ENCODE results near the gene HMCES. TPM values are rescaled to one million over a fixed set of nuclear protein-coding genes. Genes with fewer than 3 reads are reported as not detected.

HMCES gene, protein sequence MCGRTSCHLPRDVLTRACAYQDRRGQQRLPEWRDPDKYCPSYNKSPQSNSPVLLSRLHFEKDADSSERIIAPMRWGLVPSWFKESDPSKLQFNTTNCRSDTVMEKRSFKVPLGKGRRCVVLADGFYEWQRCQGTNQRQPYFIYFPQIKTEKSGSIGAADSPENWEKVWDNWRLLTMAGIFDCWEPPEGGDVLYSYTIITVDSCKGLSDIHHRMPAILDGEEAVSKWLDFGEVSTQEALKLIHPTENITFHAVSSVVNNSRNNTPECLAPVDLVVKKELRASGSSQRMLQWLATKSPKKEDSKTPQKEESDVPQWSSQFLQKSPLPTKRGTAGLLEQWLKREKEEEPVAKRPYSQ
- 10 to 100 TPM; 30.0 to 46.3 (median 37.7) TPM for total RNA-seq
- polyA plus RNA-seq: 10 to 100 TPM; 30.7 to 46.6 TPM
- long read RNA-seq, donor 1, transcript HMCES-204 (7 exons, 1,952 nt): minor isoform, 11 of 94 reads
- long read RNA-seq, donor 1, transcript HMCES-201 (7 exons, 2,515 nt): major isoform, 63 of 94 reads
- long read RNA-seq, donor 1, partial matches to known transcripts: 7 of 94 reads
- long read RNA-seq, donor 1, other reads (novel, unspliced or antisense): 5 of 94 reads
- long read RNA-seq, donor 2, transcript HMCES-201 (7 exons, 2,515 nt): major isoform, 201 of 237 reads
- long read RNA-seq, donor 2, transcript HMCES-203 (6 exons, 1,490 nt): minor isoform, 9 of 237 reads
- long read RNA-seq, donor 2, partial matches to known transcripts: 14 of 237 reads
- long read RNA-seq, donor 2, other reads (novel, unspliced or antisense): 12 of 237 reads
- long read RNA-seq, donor 3, transcript HMCES-203 (6 exons, 1,490 nt): minor isoform, 7 of 70 reads
- long read RNA-seq, donor 3, transcript HMCES-201 (7 exons, 2,515 nt): major isoform, 37 of 70 reads
- long read RNA-seq, donor 3, transcript HMCES-204 (7 exons, 1,952 nt): minor isoform, 10 of 70 reads
- long read RNA-seq, donor 3, partial matches to known transcripts: 2 of 70 reads
- long read RNA-seq, donor 3, other reads (novel, unspliced or antisense): 10 of 70 reads

DNA sequence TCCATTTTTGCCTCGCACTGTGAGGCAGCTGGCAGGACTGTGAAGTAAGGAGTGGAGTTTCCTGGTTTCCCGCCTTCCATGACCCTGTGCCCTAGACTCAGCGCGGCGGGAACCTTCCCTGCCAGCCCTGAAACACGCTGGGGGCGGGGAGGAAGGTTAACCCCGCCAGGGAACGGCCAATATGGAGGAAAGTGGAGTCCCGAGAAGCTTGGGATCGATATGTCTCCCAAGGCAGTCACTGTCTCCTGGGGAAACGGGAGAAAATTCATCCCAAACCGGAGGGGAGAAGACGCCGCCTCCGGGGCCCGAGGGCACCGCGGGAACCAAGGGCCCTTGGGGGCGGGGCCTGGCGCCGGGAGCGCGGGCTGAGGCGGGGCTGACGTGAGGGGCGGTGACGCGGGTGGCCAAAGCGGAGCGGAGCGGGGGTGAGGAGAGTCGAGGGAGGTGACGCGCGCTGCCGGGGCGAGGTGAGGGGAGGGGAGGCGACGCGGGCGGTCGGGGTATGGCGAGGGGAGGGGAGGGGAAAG, at the start of gene HMCES:
Gene HMCES (plus strand): TSS at position 432 of the 527 bp plus-strand sequence. CDS start 863 bp downstream, outside the sequence.
- H3K4me1 ChIP-seq: peaks cover 0 to 40% (median 17%) of the 10 kb centered on the region in 12 donors
- H3K27ac ChIP-seq: peak within 1 kb of the TSS; percentile 93 to 98 (median 96)
- DNase-seq (peak; percentile 95 to 98 (median 97)), ATAC-seq (peak; percentile 94 to 98 (median 96))
- peak within 1 kb of the TSS; percentile 77 to 98 (median 91) for H3K4me3 ChIP-seq
- 0 to 2% (median 1%) methylated on average over 32 to 44 of the region's 44 CpGs for WGBS, 4 donors
- no peak for TF ChIP-seq POLR2A (IDR thresholded peaks at IDR 0.05)
- TF ChIP-seq, protein P1, sequence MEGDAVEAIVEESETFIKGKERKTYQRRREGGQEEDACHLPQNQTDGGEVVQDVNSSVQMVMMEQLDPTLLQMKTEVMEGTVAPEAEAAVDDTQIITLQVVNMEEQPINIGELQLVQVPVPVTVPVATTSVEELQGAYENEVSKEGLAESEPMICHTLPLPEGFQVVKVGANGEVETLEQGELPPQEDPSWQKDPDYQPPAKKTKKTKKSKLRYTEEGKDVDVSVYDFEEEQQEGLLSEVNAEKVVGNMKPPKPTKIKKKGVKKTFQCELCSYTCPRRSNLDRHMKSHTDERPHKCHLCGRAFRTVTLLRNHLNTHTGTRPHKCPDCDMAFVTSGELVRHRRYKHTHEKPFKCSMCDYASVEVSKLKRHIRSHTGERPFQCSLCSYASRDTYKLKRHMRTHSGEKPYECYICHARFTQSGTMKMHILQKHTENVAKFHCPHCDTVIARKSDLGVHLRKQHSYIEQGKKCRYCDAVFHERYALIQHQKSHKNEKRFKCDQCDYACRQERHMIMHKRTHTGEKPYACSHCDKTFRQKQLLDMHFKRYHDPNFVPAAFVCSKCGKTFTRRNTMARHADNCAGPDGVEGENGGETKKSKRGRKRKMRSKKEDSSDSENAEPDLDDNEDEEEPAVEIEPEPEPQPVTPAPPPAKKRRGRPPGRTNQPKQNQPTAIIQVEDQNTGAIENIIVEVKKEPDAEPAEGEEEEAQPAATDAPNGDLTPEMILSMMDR (IDR thresholded peaks at IDR 0.05): no peak
- no peaks in the 10 kb centered on the region for H3K27me3 ChIP-seq
- intact Hi-C loops (cut with DNase I): loop anchor here in 7 of 10 donors (2.0 to 5.0 kb wide), 4 partner anchors 34 to 39 kb away; a partner anchor contains a TSS
- H3K36me3 ChIP-seq: peaks cover 3 to 52% (median 45%) of the 10 kb centered on the region in 9 donors
- no peaks in the 10 kb centered on the region for H3K9me3 ChIP-seq

DNA sequence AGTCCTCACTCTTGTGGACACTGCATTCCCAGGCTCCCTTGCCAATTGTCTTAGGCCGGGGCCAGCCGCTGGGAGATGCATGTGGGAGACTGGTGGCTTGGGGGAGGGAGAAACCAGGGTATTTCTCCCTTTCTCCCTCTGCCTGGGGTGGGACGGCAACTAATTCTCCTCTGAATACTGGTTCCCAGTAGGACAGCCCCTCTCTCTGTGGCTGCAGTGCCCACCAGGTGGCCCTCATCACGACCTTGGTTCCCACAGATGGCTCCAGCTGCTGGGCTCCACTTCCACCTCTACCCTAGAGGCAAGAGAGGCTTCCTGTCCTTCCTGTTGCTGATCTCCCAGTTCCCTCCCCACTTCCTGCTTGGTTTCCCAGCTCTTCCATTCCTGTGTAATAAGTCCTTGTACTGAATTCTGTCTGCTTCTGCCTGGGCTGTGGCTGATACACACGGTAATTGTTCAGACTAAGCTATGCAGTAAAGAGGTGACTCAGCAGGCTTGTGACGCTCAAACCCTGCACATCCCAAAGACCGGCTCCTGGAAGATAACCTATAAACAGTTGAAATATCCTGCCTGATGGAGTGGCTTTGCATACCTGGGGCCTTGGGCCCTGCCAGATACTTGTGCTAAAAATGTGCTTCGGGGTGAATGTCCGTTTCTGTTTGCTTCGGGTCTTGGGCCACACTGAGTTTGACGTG, 49.6 kb upstream of the HMCES start:
- no peaks in the 10 kb centered on the region for H3K36me3 ChIP-seq
- peaks cover 8 to 94% (median 51%) of the 10 kb centered on the region in 12 donors for H3K4me1 ChIP-seq
- peak; percentile 25 to 64 (median 45) for DNase-seq
- no peaks in the 10 kb centered on the region for H3K27me3 ChIP-seq
- H3K27ac ChIP-seq: peak overlapping the region in 11 of 12 donors; percentile 46 to 93 (median 86)
- peak in 1 of 4 donors; percentile 19 for ATAC-seq
- no peaks in the 10 kb centered on the region for H3K9me3 ChIP-seq
- H3K4me3 ChIP-seq: no peak overlapping the region
- intact Hi-C loops (cut with DNase I): loop anchor here in 4 of 10 donors (5.0 kb wide), 2 partner anchors 42 to 47 kb away; partner anchors contain the start of gene CNBP (in 3 of the 4)
- TF ChIP-seq POLR2A (IDR thresholded peaks at IDR 0.05): no peak
- TF ChIP-seq, protein P1 (IDR thresholded peaks at IDR 0.05): peak in 1 of 12 donors; percentile 12
- WGBS, 4 donors: 48 to 62% (median 58%) methylated on average over 11 of the region's 11 CpGs

DNA sequence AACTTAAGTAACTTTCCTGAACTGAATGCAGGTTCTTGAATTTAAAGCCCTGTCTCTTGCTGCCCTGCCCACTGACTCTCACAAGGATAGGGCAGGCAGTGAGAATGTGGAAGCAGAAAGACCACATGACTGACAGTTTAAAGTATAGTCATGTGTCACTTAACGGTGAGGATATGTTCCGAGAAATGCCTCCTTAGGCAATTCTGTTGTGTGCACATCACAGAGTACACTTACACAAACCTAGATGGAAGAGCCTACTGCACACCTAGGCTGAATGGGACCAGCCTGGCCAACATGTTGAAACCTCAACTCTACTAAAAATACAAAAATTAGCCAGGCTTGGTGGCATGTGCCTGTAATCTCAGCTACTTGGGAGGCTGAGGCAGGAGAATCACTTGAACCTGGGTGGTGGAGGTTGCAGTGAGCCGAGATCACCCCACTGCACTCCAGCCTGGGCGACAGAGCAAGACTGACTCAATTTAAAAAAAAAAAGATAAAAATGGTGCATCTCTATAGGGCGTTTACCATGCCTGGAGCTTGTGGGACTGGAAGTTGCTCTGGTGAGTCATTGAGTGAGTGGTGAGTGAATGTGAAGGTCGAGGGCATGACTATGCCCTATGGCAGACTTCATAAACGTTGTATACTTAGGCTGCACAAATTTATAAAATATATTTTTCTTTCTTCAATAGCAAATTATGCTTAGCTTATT, 48.2 kb upstream of the HMCES start:
- peaks cover 8 to 94% (median 40%) of the 10 kb centered on the region in 12 donors for H3K4me1 ChIP-seq
- no peaks in the 10 kb centered on the region for H3K27me3 ChIP-seq
- intact Hi-C loops (cut with DNase I): no loop called here
- no peaks in the 10 kb centered on the region for H3K9me3 ChIP-seq
- ATAC-seq (peak; percentile 10 to 50 (median 30)), DNase-seq (peak in 1 of 5 donors; percentile 29)
- peak overlapping the region in 7 of 12 donors; percentile 3 to 93 (median 29) for H3K27ac ChIP-seq
- H3K36me3 ChIP-seq: no peaks in the 10 kb centered on the region
- 61 to 73% (median 66%) methylated on average over 7 of the region's 7 CpGs for WGBS, 4 donors
- TF ChIP-seq, protein P1 (IDR thresholded peaks at IDR 0.05): no peak
- no peak for TF ChIP-seq POLR2A (IDR thresholded peaks at IDR 0.05)
- peak overlapping the region in 1 of 12 donors; percentile 35 for H3K4me3 ChIP-seq
